Lung (tissue), 12 donors: ENCODE results near the gene AXIN2. TPM values are rescaled to one million over a fixed set of nuclear protein-coding genes. Genes with fewer than 3 reads are reported as not detected.

Experiments
- ATAC-seq: fragments of 200-7000 bp; cut with Tn5 transposase; one replicate; pipeline ENCODE4 v1.9.1; 2020; ENCODE audit warnings: moderate number of reproducible peaks; ENCODE audit not compliant: insufficient read depth, low FRiP score
- DNase-seq, 3 donors: peaks; one replicate each; pipeline ENCODE4 v3.0.0-alpha.2; 2013 to 2017
- H3K27ac ChIP-seq, 2 donors: one replicate each; pipeline ENCODE4 v1.5.1; 2013; ENCODE audit warnings: mild to moderate bottlenecking in 2 of 2, moderate library complexity in 2 of 2, control low read depth in 1 of 2, inconsistent platforms in 1 of 2, low read depth in 1 of 2, low read length in 1 of 2
- H3K27me3 ChIP-seq, 3 donors: one replicate each; pipeline ENCODE4 v1.5.1; 2013; ENCODE audit warnings: low read length in 2 of 3; ENCODE audit not compliant: control insufficient read depth in 3 of 3, insufficient read depth in 3 of 3
- H3K36me3 ChIP-seq, 4 donors: one replicate each; pipeline ENCODE4 v1.5.1; 2013; ENCODE audit warnings: low read length in 4 of 4, mild to moderate bottlenecking in 1 of 4, moderate library complexity in 1 of 4; ENCODE audit not compliant: control insufficient read depth in 4 of 4, insufficient read depth in 4 of 4
- H3K4me1 ChIP-seq, 5 donors: one replicate each; pipeline ENCODE4 v1.5.1; 2013; ENCODE audit warnings: low read length in 5 of 5, mild to moderate bottlenecking in 2 of 5, moderate library complexity in 1 of 5; ENCODE audit not compliant: control insufficient read depth in 5 of 5, insufficient read depth in 5 of 5
- H3K4me3 ChIP-seq: one replicate; pipeline ENCODE4 v1.5.1; 2013; ENCODE audit warnings: mild to moderate bottlenecking, control low read depth, moderate library complexity
- H3K9ac ChIP-seq, 2 donors: one replicate each; pipeline ENCODE4 v1.5.1; 2013; ENCODE audit warnings: low read length in 2 of 2, control low read depth in 1 of 2; ENCODE audit not compliant: insufficient read depth in 1 of 2
- H3K9me3 ChIP-seq, 4 donors: one replicate each; pipeline ENCODE4 v1.5.1; 2013; ENCODE audit warnings: low read length in 3 of 4, mild to moderate bottlenecking in 1 of 4, moderate library complexity in 1 of 4; ENCODE audit not compliant: control insufficient read depth in 4 of 4, insufficient read depth in 3 of 4
- WGBS, 2 donors: extraction: QIAGEN DNeasy Blood & Tissue Kit; methylation state at CpG; one replicate each; pipeline ENCODE4 v1.1.7; 2013; 5-methylcytosine and 5-hydroxymethylcytosine counted together
- polyA plus RNA-seq, 2 donors: library from polyadenylated mRNA; stranded (reverse); fragments of 200-250 nt; gene quantifications; one replicate each; pipeline ENCODE4 v1.2.1, GENCODE V29; 2013
- total RNA-seq, 2 donors: library from RNA; depleted of rRNA in 1 of 2; stranded (reverse); fragments of >200 nt in 1 of 2; gene quantifications; one replicate each; pipeline ENCODE4 v1.2.1, GENCODE V29; 2014 to 2021
- TF ChIP-seq, protein P1 (sequence below): IDR thresholded peaks from 2 replicates; pipeline ENCODE4 v1.5.1; 2012; ENCODE audit warnings: mild to moderate bottlenecking; ENCODE audit errors: control extremely low read depth, extremely low read depth
- donor health status: control.
- donor health status: control.
- donor health status: Bipolar disorder and iron deficiency.
- donor health status: healthy.
- donor health status: DM: yes; HTN: yes; CAD: no.

AXIN2 gene
- total and polyA plus RNA-seq, 4 donors = 13.0 to 127 (median 36.8) TPM

DNA sequence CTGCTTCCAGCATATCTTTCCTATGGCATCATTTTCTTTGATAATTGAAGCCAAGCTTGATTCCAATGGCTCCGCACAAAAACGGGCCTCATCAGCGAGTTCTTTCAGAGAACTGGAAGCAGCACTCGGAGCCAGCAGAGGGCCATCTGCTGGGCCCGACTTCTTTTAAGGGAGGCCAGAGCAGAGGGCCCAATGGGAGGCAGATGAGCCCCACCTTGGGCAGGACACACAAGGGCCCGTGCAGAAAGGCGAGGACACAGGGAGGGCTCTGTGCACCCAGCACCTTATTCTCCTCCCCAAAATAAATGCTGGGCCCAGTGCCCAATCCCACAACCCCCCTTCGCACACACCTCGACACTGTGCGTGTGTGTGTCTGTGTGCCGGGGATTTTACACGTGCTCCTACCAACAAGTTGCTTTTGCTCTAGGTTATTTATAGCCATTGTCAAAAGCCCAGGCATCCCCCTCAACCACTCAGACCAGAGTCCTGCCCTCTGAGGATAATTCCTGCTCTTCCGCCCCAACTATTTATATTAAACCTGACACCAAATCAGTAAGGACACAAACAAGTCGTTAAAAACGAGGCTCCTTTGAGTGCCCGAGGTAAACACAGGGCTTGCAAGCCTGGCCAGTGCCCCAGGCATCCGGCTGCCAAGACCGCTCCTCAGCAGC, 6.8 kb downstream of the AXIN2 start:
- H3K27me3 ChIP-seq = no peaks in the 10 kb centered on the region
- peak overlapping the region in 1 of 2 donors; percentile 32 for H3K9ac ChIP-seq
- no peak overlapping the region for H3K27ac ChIP-seq
- H3K9me3 ChIP-seq = no peaks in the 10 kb centered on the region
- peaks cover 3 to 41% (median 33%) of the 10 kb centered on the region in 5 donors for H3K4me1 ChIP-seq
- TF ChIP-seq, protein P1, sequence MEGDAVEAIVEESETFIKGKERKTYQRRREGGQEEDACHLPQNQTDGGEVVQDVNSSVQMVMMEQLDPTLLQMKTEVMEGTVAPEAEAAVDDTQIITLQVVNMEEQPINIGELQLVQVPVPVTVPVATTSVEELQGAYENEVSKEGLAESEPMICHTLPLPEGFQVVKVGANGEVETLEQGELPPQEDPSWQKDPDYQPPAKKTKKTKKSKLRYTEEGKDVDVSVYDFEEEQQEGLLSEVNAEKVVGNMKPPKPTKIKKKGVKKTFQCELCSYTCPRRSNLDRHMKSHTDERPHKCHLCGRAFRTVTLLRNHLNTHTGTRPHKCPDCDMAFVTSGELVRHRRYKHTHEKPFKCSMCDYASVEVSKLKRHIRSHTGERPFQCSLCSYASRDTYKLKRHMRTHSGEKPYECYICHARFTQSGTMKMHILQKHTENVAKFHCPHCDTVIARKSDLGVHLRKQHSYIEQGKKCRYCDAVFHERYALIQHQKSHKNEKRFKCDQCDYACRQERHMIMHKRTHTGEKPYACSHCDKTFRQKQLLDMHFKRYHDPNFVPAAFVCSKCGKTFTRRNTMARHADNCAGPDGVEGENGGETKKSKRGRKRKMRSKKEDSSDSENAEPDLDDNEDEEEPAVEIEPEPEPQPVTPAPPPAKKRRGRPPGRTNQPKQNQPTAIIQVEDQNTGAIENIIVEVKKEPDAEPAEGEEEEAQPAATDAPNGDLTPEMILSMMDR = no peak
- no peak for ATAC-seq
- 28 to 57% methylated on average over 18 of the region's 18 CpGs for WGBS, 2 donors
- H3K4me3 ChIP-seq = no peak overlapping the region
- DNase-seq = peak in 2 of 3 donors; percentile 62 to 63
- H3K36me3 ChIP-seq = peaks cover 0 to 22% (median 8%) of the 10 kb centered on the region in 4 donors

DNA sequence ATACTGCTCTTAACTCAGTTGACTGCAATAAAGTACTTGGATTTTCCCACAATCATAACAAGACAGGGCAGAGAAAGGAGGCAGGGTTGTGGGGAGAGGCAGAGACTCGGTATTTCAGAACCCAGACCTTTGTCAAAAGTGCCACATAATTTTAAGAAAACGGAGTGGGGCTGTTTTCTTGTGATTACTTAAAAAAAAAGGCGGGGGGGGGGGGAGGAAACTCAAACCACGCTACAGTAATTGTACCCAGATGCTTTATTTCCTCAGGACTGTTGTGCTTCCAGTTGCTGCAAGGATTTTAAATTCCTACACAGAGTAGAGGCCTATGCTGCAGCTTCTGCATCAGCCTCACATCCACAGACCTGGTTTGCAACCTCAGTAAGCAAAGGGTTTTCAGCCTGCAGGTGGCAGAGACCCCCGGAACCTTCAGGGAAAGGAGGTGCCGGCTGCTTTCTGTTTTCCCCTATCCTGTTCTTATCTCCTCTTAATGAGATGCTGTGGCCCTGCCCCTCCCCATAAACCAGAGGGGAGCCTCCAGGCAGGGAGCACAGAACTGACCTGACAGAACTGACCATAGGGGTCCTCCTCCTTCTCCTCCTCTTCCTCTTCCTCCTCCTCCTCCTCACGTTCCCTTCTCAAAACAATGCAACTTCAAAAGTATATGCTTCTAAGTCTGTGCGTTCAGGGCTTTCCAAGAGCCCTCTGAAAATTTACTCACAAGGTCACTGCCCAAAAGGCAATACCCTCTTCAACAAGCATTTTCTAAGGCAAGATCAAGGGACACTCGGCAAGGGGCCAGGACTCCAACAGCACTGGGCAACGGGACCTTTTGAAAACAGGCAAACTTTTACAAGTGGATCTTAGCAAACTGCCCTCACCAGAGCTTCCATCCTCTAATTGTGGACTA, 7.5 kb downstream of the AXIN2 start:
- no peak for ATAC-seq
- H3K4me1 ChIP-seq = peaks cover 7 to 46% (median 39%) of the 10 kb centered on the region in 5 donors
- H3K27ac ChIP-seq = no peak overlapping the region
- H3K4me3 ChIP-seq = no peak overlapping the region
- H3K9me3 ChIP-seq = no peaks in the 10 kb centered on the region
- H3K27me3 ChIP-seq = no peaks in the 10 kb centered on the region
- peak overlapping the region; percentile 32 to 62 for H3K9ac ChIP-seq
- no peak for DNase-seq
- H3K36me3 ChIP-seq = peaks cover under 1 to 29% (median 13%) of the 10 kb centered on the region in 4 donors
- WGBS, 2 donors = 29 to 56% methylated on average over 10 of the region's 10 CpGs
- TF ChIP-seq, protein P1 = no peak

DNA sequence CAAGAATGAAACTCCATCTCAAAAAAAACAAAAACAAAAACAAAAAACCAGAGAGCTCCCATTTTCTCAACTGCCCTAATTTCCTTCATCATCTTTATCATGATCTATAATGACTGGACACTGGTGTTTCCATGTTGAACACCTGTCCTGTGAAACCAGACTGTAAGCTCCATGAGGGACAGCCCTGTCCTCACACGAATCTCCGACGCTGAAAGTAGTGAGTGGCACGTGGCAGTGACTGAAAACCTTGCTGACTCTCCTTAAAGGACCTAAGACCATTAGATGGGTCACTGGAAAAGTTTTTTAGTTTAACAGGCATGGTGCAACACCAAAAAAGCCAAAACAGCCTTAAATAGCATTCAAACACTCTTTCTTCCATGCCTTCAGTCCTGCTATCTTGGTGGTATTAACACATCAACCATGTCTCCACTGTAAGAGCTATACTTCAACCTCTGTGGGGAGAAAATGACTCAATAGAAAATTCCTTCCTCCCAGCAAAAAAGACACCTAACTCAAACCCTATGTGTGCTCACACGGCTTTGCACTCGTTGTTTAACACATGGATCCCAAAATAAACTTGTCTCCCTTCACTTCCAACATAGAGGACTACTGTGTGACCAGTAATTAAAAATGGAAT, 8.3 kb downstream of the AXIN2 start:
- ATAC-seq (no peak), DNase-seq (no peak)
- peaks cover 7 to 54% (median 39%) of the 10 kb centered on the region in 5 donors for H3K4me1 ChIP-seq
- H3K9me3 ChIP-seq = no peaks in the 10 kb centered on the region
- H3K27me3 ChIP-seq = no peaks in the 10 kb centered on the region
- TF ChIP-seq, protein P1 = no peak
- 66 to 90% methylated on average over 6 of the region's 6 CpGs for WGBS, 2 donors
- peaks cover 2 to 34% (median 17%) of the 10 kb centered on the region in 4 donors for H3K36me3 ChIP-seq
- peak overlapping the region in 1 of 2 donors; percentile 41 for H3K27ac ChIP-seq
- H3K4me3 ChIP-seq = no peak overlapping the region
- H3K9ac ChIP-seq = no peak overlapping the region
